Anterior cingulate cortex (tissue), 58 donors: ENCODE measurements around the gene C1QL1.
"Not testable (repeated sequence)": the region's sequence is repeated elsewhere in the genome, so short reads cannot be mapped to it uniquely, and the experiment has no call there.

Experiments
- DNase-seq, 58 donors: peaks; one replicate each; lab custom pipeline; 2025; lab: John Stamatoyannopoulos, UW

C1QL1 gene

DNA sequence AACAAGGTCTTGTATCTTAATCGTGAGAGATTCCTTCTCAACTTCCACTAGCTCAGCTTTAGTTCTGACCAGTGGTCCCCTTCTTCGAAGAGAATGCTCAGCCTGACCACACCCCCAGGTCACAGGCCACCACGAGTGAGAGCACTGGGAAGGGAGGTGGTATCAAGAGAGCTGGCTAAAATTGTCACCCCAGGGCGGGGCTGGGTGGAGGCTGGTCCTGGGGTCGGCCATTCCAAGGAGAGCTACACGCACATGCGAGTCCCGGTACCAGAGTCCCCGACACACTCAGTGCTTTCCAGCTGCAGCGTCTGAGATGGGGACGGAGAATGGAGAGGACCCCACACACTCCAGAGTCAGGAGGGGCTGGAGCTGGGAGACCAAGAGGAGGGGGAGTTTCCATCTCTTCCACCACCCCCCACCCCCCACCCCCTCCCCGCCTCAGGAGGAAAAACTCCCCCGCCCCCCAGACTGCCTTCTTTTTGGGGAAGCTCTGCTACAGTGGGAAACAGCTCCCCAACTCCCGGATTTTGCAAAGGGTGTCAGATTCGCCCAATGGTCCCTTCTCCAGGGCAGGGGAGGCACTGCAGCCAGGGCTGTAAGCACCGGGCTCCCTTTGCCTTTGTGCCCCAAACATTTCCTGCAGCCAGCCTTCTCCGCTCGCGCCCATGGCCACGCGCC lies 1.6 kb downstream of the C1QL1 start:
- DNase-seq = no peak

DNA sequence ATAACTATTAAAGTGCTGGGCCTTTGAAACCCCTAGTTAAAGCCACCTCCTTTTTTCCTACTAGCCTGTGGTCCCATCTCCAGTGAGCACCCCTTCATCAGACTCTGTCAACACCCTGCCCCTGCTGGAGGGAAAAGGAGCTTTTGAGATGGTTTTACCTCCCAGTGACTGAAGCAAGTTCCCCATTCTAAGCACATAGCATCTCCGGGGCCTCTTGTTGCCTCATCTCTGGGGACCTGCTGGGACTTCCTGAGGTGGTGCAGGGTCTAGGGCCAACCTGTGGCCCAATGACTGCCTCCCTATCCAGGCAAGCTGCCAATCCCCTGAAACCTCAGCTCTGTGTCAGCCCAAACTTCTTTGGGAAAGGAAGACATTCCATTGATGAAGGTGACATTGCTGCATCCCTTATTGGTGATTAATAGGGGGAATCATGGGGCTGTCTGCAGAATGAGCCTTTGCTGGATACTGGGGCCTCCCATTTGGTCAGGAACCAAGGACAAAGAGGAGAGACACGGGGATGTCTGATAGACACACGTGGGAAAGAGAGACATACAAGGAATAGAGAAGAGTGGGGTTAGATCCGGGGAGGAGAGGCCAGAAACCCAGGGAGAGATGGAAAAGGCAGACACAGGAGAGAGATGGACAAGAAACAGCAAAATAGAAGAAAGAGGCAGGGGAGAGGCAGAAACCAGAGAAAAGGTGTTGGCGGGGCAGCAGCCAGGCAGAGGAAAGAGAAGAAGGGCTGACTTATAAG lies 2.4 kb downstream of the C1QL1 start:
- DNase-seq = no peak

DNA sequence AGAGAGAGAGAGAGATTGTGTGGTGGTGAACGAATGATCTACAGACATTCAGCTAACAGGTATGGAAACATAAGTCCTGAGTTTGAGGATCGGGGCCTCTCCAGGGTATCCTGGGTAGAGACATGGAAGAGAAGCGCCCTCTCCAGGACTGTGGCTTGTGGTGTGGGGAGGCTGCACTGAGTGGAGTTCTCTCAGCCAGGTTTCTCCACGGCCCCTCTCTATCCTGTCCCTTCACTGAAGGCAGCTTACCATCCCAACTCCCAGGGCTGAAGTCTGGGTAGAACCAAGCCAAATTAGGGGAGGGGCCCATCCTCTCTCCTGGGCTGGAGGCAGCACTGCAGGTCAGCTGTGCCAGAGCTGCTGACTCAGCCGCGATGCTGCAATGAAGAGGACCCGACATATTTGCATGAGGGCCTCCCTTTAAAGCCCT lies 6.2 kb downstream of the C1QL1 start:
- DNase-seq = no peak

DNA sequence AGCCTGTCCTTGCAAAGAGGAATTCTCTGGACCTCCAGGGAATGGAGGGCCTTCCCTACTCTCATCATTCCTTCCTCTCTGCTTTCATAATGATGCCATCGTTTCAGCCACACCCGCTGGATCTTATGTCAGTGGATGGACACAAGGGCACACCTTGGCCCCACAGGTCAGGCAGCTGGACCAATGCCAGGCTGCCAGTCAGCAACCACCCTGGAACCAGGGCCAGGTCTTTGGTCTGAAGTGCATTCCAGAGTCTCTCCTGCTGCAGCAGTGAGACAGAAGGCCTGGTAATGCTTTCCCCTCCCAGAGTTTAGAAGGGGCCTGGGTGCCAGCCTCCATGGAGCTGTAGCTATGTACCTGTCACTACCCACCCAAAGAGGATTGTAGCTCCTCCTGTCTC lies 7.4 kb downstream of the C1QL1 start:
- DNase-seq = no peak

DNA sequence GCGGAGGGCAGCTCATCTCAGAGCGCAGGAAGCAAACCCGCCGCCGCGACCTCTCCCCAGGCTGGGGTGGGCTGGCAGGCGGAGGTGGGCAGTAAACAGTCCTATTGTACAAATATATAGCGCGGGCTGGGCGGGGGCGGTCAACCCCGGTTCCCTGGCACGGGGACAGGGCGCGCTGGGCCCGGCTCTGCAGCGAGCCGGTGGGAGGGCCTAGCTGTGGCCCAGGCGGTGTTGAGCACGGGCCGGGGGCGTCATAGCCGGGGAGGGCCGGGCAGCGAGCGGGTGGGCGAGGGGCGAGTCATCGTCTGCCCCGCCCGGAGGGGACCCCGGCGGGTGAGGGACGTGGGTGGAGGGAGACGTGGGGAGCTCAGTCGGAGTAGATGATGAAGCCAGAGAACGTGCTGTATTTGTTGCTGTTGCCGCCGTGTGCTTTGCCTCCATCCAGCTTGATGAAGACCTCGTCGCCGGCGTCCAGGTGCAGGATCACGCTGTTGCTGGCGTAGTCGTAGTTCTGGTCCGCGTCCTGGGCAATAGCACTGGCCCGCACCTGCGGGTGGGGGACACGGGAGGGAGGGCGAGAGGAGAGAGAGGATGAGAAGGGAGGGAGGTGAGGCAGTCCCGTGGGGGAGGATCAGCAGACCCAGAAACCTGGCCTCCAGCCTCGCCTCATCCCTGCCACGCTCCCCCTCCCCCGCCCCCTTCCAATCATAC lies 8.1 kb downstream of the C1QL1 start:
- DNase-seq = peak in 2 of 58 donors; percentile 24 to 77

DNA sequence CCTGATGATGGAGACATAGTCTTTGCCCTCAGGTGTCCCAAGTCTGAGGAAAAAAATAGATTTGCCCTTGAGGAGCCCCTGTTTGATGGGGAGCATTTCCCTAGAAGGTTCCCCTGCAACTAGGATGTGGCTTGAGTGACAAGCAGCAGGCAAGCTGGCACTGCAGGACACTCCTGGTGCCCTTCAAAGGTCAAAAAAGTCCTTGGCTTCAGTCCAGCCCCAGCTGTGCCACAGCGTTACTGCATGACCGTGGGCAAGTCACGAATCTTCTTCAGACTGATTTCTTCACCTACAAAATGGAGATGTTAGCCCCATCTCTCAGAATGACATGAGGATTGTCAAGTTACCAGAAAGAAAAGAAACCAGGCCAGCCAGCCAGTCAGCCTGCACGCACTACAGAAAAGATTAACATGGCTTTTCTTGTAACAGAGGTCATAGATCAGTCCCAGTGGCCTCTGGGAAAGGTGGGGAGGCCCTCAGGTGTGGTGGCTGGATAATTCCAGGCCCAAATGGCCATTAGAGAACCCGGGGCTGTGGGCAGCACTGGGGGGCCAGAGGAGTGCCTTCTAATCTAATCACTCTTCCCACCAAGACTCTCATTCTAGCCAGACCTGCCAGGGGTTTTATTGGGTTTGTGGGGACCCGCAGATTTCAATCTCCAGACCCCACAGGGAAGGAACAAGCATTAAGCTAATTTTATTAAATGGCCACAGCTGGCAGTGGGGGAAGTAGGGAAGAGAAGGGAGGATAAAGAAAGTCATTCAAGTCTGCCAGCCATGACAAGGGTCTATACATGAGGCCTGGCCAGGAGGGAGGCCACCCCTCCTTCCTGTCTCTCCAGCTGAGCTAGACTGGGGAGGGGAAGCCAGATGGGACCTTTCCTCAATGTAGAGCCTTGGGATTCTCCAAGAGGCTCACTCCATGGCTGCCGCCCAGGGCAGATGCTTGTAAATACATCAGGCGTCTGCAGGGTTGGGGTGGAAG lies 10.8 kb downstream of the C1QL1 start:
- peak in 13 of 58 donors; percentile 11 to 62 (median 25) for DNase-seq

DNA sequence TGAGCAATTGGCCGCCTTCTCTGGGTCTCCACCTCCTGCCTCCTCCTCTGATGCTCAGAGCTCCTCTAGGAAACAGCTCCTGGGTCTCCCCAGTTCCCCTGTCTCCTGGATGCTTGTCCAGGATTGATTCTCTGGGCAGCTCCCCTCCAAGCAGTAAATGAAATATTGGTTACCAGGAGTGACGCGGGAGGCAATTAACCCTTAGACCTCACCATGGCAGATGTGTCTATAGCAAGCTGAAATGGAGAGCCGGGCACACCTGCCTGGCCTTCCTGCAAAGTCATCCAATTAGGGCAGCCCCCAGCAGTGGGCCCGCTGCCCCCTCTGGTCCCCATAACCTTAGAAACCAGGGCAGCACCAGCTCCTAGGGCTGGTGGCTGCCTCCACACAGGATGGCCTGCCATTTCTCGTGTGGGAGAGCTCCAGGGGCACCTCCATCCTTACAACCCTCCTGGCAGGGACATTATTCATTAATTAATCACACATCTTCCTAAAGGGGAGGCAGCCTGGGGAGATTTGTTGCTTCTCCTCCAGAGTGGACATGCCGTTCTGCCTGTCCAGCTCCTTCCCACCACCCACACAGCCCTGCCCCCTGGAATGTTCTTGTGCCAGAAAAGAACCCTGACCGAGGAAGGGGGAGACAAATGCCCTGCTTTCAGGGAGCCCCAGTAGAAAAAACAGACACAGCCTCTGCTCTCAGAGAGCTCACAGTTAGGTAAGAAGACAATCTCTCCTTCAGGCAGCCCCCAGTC lies 12.3 kb downstream of the C1QL1 start:
- no peak for DNase-seq

DNA sequence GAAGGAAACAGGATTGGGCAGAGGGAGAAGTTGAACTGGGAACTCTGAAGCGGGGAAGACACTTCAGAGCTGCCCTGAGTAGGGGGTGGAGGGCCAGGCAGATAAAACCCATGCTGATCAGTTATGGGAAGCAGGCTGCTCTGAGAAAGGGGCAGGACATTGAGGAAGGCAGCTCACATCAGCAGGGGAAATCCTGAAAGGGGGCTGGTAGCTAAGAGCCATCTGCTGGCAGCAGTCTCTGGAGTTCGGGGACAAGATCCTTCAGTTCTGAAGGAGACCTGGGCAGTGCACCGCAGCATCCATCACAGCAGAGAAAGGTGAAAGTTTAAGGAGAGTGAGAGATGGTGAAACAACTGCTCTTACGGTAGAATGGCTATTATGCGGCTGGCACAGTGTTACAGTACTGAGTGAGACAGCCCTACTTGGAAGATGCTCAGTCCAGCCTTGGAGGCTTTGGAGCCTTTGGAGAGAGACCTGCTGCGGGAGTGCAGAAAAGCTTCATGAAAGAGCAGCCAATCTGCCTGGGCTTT lies 15.1 kb downstream of the C1QL1 start:
- no peak for DNase-seq

DNA sequence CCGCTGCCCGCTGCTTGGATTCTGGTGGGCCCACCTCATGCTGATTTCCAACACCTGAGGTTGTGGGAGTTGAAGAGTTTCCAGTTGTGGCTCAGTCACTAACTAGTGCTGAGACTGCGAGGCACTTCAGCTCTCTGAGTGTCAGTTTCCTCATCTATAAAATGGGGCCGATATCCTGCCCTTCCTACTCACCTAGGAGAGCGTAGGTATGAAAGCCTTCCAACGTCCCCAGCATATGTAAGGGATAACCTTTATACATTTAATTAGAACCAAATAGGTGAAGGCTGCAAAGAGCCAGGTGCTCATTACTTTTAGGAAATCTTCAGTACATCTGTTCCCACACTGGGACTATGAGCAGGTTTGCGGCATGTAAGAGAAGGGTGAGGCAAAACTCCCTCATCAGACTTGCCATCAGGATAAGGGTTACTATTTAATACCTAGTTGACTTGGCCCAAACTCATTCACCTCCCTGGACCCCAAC lies 19.7 kb downstream of the C1QL1 start:
- no peak for DNase-seq

DNA sequence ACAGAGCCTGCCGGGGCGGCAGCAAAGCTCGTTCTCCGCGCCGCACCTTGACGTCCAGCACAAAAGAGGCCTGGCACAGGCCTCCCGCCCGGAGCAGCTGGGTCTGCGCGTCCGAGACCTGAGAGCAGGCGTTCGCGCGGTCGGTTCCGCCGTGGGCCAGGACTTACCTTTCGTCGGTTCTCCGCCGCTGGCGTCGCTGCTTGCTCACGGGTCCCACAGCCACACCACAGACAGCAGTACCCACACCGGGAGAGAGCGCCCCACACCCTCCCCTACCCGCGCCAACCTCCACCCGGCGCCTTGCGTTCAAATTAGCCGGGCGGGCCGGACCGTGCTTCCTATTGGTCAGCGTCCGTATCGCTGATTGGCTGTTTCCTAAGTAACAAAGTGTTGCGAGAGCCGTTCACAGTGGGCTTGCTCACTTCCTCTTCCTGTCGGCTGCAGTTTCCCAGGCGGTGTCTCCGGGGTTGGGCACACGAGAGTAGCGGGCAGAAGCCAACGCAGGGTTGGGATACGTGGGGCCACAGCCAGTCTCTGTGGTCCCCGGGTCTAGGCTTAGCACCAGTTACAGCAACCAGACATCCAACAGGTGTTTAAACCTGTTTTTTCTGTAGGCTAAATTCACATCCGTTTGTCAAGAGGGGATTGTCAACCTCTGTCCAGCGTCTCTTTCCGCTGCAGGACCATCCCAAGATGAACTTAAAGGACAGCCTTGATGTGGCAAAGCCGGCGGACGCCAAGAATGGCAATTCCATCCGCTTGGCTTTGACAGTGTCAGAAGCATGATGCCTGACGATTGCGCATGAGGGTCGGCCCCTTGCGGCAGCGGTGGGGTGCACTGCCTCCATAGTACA lies 20.4 kb downstream of the C1QL1 start, which contains the start of gene KIF18B:
TSS of gene KIF18B (minus strand) at position 313 of the 854 bp plus-strand sequence. CDS start 11,429 bp downstream, outside the sequence.
- peak; percentile 8 to 91 (median 79) for DNase-seq

DNA sequence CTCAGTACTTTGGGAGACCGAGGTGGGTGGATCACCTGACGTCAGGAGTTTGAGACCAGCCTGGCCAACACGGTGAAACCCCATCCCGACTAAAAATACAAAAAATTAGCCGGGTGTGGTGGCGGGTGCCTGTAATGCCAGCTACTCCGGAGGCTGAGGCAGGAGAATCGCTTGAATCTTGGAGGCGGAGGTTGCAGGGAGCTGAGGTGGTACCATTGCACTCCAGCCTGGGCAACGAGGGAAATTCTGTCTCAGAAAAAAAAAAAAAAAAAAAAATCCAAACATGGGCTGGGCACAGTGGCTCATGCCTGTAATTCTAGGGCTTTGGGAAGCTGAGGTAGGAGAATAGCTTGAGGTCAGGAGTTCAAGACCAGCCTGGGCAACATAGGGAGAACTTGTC lies 22.5 kb downstream of the C1QL1 start:
- DNase-seq = not testable (repeated sequence)

DNA sequence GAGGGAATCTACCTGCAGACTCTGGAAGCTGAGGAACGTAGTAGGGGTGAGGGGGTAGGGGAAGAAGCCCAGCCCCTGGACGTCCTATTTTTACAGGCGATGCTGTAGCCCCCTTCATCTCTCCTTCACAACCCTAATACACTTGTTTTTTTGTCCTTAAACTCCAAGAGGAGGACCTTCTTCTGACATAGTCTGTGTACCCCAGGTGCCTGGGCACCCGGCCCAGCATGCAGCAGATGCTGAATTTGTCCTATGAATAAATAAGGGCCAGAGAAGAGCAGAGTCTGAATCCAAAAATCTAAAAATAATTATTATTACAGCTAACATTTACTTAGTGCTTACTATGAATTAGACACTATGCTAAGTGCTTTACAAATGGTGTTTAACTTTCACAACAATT lies 25.6 kb downstream of the C1QL1 start:
- no peak for DNase-seq

DNA sequence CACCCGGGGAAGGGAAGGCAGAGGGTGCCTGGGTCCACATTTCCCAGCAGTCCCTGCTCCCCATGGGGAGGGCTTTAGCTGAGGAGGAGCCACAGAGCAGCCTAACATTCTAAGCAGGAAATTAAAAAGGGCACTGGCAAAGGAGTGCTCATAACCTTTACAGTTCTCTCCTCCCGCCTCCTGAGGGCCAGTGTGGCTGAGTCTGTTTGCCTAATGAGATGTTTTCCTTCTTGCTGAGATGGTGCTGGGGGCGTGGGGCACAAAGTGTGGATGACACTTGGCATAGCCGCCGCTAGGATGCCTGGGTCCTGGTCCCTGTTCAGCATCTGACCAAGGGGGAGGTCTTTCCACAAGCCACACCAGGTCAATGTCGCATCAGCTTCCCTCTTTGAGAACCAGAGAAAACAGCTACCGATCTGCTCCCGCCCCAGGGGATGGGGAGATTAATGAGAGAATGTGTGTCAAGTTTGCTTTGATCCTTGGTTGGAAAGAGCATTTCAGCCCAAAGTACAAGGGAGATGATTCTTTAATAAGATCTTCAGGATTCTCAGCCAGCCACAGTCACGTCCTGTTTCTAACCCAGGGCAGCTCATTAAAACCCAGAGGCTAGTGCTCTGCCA lies 26.3 kb downstream of the C1QL1 start:
- DNase-seq = no peak

DNA sequence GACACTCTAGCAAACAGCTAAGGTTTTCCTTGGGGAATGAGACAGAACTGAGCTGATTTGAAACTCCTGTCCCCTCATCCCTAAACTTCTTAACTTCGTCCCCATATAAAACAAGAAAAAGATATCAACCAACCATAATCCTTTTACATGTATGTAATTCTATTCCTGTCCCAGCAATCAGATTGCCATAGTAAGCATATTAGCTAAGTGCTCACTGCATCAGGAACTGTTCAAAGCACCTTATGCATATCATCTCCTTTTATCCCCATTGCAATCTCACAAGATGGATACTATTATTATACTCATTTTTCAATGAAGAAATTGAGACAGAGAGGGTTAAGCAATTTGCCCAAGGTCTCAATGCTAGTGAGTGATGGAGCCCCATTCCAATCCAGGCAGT lies 27.3 kb downstream of the C1QL1 start:
- no peak for DNase-seq

DNA sequence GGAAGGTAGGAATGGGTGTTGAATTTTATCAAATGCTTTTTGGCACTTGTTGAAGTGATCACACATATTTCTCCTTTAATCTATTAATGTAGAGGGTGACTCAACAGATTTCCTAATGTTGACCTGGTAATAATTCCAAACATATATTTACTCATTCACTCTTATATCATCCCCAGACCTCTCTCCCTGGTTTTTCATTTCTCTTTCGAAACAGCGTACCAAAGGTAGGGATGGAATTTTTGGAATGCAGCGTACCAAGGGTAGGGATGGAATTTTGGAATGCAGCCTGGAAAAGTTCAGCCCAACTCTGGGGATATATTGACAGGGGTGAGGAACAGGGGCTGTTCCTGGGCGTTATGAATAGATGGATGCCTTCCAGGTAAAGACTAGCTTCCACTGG lies 27.8 kb downstream of the C1QL1 start:
- no peak for DNase-seq

DNA sequence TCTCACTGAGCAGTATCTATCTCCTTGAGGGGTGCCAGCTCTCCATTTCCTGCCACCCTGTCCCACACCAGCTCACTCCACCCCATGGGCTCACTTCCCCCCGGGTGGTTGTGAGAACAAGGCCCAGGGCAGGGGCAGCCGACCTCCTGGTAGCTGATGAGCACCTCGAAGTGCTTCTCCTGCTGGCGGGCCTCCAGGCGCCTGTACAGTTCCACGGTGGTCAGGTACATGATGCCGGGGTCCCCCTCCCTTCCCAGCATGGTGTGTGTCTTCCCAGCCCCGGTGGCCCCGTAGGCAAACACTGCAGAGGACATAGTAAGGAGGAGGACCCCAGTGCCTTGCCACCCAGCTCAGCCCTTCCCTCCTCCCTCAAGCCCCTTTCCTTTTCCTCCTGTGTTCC lies 33.0 kb downstream of the C1QL1 start:
- DNase-seq = no peak

DNA sequence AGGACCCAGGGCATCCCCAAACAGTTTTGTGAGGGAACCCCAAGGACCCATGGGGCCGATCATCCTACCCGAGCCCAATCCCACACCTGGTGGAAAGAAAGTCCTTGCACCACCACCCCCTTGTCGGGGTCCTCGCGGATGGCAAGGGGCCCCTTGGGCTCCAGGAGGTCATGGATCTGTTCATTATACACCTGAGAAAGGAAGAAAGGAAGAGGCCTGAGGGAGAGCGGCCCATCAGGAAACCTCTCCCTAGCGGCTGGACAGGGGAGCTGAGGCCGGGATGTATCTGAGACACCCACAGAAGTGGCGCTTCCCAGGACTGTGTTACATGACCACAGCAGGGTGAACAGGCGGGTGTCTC lies 33.4 kb downstream of the C1QL1 start:
- no peak for DNase-seq
